HG02870 (cell line): Measurements from ENCODE around the gene ANKRD2.
"Not testable (repeated sequence)": the region's sequence is repeated elsewhere in the genome, so short reads cannot be mapped to it uniquely, and the experiment has no call there.

Experiments
- ATAC-seq: cut with Tn5 transposase; IDR thresholded peaks from one replicate; pipeline ENCODE4 v1.9.1; 2021; ENCODE audit warnings: mild to moderate bottlenecking, moderate library complexity; ENCODE audit not compliant: unreplicated experiment

The ANKRD2 gene, protein sequence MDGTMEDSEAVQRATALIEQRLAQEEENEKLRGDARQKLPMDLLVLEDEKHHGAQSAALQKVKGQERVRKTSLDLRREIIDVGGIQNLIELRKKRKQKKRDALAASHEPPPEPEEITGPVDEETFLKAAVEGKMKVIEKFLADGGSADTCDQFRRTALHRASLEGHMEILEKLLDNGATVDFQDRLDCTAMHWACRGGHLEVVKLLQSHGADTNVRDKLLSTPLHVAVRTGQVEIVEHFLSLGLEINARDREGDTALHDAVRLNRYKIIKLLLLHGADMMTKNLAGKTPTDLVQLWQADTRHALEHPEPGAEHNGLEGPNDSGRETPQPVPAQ

DNA sequence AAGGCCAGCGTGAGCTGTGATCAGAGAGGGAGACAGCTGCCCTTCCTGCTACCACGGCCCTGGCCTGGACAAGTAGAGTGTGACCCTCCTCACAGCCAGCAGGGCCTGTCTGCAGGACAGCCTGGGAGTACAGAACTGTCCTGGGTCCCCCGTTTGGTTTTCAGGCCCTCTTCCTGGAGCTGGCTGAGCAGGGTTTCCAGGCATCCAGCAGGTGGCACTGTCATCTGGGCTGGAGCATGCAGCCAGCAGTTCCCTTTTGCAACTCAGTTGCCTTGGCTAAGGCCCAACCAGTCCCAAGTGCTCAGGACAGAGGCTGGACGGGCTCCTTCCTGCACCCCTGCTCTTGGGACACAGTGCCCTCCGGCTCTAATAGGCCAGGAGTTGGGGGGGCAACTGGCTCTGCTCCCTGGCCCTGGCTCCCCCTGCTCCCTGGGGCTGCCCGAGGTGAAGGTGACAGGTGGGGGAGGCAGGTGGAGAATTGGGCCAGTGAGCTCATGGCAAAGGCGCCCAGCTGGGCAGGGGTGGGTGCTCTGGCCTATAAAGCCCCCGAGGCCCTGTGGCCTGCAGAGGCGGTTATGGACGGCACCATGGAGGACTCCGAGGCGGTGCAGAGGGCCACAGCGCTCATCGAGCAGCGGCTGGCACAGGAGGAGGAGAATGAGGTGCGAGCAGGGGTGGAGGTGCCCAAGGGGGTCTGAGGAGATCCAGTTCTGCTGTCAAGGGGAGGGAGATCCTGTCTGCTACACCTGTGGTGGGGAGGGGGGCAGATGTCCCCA, at the start of gene ANKRD2:
TSS of gene ANKRD2 (plus strand) at position 566 of the 776 bp plus-strand sequence. CDS start at position 576, 10 bp downstream.
- no peak for ATAC-seq

DNA sequence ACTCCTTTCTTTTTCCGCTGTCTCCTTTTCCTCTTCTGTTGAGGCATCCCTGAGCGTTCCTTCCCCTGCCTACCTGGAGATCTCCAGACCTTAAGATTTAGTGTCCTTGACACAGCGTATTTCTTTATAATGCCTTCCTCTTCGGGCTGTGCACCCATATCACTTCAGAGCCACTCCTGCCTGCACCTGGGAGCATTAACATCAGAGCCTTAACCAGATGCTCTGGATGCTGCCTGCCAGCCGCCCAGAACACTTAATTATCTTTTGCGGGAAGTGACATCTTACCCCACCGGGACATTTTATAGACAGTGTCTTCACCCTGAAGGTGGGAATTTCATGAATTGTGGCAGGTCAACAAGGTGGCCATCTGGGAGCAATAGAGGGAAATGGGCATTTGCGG, 49.6 kb upstream of the ANKRD2 start:
- no peak for ATAC-seq

DNA sequence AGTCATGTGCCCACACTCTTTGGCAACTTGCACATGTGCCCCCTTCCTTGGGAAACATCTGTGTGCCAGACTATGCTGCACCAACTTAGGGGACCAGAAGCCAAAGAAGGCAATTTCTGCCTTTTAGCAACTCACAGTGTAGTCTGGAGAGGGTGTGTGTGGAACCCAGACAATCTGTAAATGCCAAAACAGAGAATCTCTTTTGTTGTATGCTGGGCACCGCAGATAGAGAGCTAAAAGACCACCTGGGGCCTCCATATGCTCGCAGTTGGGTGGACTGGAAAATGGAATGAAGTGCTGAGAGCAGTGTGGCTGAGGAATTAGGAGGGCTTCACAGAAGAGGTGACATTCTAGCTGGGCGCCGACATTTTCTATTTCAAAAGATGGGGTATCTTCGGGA, 47.5 kb upstream of the ANKRD2 start:
- no peak for ATAC-seq

GRCh38 chr10:97525683-97526110, 46.9 kb upstream of the ANKRD2 start:
- ATAC-seq = no peak

GRCh38 chr10:97528876-97529275, 43.7 kb upstream of the ANKRD2 start:
- ATAC-seq = not testable (repeated sequence)

DNA sequence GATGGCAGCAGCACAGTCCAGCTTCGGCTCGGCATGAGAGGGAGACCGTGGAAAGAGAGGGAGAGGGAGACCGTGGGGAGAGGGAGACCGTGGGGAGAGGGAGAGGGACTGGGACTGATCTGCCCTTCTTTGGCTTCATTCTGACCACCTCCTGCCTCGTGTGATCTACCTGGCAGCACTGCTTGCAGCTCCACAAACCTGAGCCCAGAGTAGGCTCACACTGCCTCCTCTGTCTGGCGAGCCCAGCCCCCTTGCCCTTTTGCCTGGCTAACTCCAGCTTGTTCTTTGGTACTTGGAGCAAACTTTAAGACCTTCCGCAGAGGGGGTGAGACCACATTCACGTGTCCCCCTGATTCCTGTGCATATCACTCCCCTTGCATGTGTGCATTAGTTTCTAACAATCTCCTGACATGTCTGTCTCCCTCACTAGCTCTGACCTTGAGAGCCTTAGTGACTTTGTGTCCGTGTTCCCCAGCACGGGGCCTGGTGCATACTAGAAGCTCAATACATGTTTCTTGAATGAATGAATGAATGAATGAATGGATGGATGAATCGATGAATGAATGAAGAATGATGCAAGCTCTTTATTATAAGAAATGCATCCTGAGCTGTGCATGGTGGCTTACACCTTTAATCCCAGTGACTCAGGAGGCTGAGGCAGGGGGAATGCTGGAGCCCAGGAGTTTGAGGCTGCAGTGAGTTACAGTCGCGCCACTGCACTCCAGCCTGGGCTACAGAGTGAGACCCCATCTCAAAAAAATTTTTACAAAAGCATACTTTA, 42.7 kb upstream of the ANKRD2 start:
- no peak for ATAC-seq

DNA sequence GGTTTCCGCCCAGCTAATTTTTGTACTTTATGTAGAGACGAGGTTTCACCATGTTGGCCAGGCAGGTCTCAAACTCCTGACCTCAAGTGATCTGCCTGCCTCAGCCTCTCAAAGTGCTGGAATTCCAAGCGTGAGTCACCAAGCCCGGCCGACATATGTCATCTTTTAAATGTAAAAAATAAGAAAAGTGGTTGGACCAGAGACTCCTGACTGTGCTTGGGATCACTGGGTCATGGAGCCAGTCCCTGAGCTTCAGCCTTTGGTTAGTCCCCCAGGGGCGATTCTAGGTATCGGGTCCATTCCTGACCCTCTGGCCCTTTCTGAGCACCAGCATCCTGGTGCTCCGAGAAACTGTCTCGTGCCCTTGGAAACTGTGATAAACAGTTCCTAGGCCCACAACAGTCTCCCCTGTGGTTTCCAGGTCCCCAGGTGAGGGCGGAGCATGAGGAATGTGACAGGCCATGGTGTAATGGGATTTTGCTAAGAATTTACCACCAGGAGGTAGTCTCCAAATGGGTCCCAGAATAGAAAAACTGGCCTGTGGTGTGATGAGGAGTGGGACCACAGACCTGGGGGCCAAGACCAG, 41.1 kb upstream of the ANKRD2 start:
- ATAC-seq = no peak

DNA sequence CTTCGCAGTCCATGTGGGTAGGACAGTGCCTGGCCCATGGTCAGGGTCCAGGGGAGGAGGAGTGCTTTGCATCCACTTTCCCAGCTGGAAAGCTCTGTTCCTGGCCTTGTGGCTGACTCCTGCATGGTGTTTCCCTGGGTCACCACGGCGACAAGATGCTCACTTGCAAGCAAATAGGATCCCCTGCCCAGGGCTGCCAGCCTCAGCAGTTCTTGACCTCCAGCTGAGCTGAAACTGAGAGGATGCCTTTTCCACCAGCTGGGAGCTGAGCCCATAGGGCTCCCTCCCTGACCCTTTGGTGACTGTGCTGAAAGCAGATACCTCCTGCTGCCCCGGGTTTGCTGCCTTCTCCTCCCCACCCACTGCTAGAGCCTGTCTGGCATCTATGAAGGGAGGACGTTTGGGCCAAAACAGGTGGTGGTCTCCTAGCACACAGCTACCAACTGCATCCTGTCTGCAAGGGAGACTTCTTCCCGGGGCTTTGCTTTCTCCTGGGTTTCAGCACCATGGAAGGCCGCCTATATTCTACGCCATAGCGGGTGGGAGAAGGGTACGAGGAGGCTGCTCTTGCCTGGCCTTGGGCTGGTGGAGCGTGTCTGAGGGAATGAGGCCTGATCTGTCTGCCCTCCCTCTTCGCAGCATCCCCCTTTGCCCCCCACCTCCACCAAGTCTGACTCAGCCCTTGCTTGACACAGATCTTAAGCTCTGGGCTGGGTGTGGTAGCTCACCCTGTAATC, 39.5 kb upstream of the ANKRD2 start:
- no peak for ATAC-seq

DNA sequence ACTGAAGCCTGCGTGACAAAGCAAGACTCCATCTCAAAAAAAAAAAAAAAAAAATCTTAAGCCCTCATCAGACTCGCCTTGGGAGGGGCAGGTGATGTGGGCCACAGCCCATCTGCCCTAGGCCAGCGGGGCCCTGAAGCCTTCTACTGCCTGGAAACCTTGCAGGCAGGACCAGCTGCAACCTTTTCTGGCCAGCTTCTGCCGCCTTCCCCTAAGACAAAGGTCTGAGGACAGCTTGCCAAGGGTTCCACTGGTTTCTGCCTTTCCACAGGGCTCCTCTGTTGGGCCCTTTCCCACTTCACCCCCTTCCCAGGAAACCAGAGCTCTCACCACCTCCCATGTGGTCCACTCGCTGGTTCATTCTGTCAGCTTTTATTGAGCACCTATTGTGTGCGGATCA, 38.7 kb upstream of the ANKRD2 start:
- no peak for ATAC-seq

- ATAC-seq = no peak
These were observed 37.7 kb upstream of the ANKRD2 start for GRCh38 chr10:97534746-97535367.

DNA sequence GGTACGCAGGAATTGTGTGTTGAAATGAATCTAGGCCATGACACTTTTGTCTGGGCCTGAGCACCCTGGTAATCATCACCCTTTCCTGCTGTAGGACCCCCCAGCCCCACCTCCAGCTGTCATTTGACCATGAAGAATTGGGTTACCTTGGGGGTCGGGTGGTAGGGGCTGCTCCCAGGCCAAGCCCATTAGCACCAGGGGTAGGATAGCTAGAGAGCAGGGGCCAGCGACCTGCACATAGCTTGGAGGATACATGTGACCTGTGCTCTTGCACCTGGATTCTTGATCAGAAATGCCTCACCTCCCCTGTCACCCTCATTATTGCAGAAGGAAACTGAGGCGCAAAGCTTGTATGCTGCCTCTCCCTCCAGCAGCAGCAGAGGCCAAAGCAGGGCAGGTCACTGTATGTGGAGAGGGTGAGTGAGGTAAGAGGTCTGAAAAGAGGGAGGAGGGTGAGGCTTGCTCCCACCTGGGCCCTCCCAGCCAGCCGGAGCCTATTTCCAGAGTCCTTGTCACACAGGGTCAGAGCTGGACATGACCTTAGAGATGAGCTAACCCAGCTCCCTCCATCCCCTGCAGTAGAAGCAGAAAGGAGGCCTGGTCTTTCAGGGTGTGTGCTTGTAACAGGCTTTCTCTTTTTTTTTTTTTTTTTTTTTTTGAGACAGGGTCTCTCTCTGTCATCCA, 35.3 kb upstream of the ANKRD2 start:
- ATAC-seq = no peak

GRCh38 chr10:97538411-97538810, 34.2 kb upstream of the ANKRD2 start:
- ATAC-seq = no peak

- no peak for ATAC-seq
These were observed 33.7 kb upstream of the ANKRD2 start for GRCh38 chr10:97538839-97539238.

GRCh38 chr10:97539523-97540200, 32.9 kb upstream of the ANKRD2 start:
- no peak for ATAC-seq

DNA sequence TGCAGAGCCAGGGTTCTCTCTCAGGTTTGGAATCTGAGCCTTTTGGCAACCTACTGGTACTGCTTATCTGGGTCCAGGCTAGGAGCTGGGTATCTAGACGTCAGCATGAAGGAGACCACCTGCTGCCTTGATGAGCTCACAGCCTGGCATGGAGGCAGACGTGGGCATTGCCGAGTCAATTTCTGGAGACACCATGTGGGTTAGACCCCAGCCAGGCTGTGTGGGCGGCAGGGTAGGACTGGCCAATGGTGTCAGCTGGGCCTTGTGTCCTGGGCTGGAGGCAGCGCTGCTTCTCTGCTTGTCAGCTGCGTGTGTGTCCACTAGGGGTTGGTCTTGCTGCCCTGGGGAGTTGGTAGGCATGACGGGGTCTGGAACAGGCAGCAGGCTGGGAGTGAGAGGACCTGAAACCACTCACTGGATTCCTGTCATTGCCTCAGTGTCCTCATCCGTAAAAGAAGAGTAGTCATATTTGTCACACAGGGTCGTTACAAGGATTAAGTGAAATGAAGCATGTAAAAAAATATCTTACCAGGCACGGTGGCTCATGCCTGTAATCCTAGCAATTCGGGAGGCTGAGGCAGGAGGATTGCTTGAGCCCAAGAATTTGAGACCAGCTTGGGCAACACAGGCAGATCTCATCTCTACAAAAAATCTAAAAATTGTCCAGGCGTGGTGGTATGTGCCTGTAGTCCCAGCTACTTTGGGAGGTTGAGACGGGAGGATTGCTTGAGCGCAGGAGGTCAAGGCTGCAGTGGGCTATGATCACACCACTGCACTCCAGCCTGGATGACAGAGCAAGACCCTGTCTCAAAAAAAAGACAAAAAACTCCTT, 31.7 kb upstream of the ANKRD2 start:
- ATAC-seq = no peak

DNA sequence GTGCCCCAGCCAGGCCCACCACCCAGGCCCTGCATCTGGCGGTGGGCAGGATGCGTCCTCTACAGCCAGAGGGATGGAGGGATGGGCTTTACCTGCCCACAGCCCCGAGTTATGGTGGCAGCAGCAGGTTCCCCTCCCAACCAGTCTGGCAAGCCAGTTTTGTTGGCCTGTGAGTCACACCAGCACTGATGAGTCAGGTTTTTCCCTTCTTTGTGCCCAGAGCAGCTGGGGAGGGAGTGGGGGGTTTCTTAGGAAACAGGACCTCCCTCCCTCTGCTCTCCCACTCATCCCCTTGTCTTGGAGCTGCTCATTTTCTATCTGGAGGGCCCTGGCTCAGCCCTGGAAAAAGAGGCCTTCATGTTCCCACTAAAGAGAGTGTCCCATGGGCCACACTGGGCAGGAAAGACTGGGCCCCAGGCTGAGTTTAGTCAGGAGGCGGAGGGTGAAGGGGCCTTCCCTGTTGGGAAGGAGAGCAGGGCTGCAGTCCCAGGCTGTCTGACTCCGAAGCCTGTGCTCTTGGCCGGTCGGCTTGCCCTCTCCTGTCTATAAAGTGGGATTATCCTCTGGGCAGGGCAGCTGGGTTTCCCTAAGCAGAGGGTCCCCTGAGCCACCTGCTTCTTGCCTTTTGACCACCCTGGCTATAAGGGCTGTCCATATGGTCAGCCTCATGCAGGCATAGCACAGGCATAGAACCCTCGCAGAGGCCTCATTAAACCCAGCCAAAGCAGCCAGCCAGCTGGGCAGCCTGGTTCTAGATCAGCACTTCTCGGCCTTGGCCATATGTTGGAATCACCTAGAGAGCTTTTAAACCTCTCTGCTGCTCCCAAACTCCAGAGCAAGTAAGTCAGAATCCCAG, 30.2 kb upstream of the ANKRD2 start:
- no peak for ATAC-seq

- no peak for ATAC-seq
These were observed 29.5 kb upstream of the ANKRD2 start for GRCh38 chr10:97543025-97543546.
